Activated CD4-positive, alpha-beta T cell treated with anti-CD3 and anti-CD28 coated beads, Interleukin-2, amount 50 U/mL, for 24 hours (primary cell): ENCODE results near the gene KRT83.

ENCODE experiments used
- DNase-seq, 2 donors: peaks; one replicate each; pipeline ENCODE4 v3.0.0-alpha.2; 2020; ENCODE audit warnings: low read depth in 1 of 2, low spot score in 1 of 2

The KRT83 gene

DNA sequence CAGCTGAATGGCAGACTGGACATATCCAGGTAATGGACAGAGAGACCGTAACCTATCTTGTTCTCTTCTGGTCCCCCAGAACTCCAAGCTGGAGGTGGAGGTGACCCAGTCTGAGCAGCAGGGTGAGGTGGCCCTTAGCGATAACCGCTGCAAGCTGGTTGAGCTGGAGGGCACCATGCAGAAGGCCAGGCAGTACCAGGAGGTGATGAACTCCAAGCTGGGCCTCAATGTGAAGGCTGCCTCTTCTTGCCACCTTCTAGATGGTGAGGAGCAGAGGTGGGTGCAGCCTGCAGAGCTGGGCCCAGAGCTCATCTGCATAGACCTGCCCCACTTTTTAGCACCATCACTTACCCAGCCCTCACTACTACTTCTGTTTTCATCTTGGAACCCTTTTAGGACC lies 53.9 kb downstream of the KRT83 start:
- DNase-seq, result no peak

DNA sequence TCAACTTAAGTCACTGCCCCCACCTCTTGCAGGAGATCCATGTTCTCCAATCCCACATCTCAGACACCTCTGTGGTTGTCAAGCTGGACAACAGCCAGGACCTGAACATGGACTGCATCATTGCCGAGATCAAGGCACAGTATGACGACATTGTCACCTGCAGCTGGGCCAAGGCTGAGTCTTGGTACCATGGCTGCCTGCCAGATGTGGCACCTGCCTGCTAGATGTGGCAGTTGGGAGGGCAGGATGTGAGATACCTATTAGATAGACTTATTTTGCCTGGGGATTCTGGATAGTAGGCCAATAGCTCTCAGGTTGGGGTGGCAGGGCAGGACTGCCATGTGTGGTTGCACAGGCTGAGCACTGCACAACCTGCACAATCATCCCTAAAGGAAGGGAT lies 54.7 kb downstream of the KRT83 start:
- no peak for DNase-seq

DNA sequence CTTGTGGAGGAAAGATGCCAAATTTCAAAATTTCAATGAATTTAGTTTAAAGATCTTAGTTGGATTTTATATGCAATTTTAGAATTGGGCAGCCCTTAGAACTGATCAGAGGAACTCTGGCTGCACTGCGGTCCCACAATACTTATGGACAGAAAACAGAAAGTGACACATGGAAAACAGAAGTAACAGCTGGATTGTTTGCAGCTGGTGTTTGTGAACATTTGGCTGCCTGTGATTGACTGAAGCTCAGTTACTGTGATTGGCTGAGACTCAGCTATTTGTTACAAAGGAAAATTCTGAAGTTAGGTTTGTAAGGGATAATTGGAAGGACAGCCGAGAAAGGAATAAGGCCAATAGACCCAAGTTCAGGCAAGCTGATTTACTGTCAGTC lies 56.8 kb downstream of the KRT83 start:
- no peak for DNase-seq
